Right ventricle myocardium inferior (tissue), 1 donor: ENCODE results near the gene CIAO3. TPM values are rescaled to one million over a fixed set of nuclear protein-coding genes. Genes with fewer than 3 reads are reported as not detected.

Experiments used
- ATAC-seq: fragments of 200-7000 bp; cut with Tn5 transposase; one replicate; pipeline ENCODE4 v1.9.1; 2020; ENCODE audit warnings: mild to moderate bottlenecking, moderate library complexity
- DNase-seq: peaks from one replicate; pipeline ENCODE4 v3.0.0; 2021; ENCODE audit errors: missing footprints
- intact Hi-C: fragments of 100-400 bp; cut with DNase I; formaldehyde crosslinking; loops from one replicate; pipeline ENCODE4 v1.11.0; 2022
- total RNA-seq: library from RNA; stranded (reverse); fragmentation: NEBNext Ultra II Directional; extraction: Animal tissue kit (Norgen Biotek cat#: 25700); gene quantifications from one replicate; pipeline ENCODE4 v1.2.1, GENCODE V29; 2021
- donor health status: DM: no; HTN: yes; CAD: no; lungs with severe emphysema.

Gene CIAO3
- total RNA-seq, 1 donor from 2014 or later: 32.2 TPM

GRCh38 chr16:689175-689897 is 51.5 kb downstream of the CIAO3 start:
- no peak for ATAC-seq
- DNase-seq: no peak
- intact Hi-C loops: loop anchor here (5.0 to 10.0 kb wide), 2 partner anchors 33 to 1645 kb away; partner anchors contain the start of gene ANTKMT

GRCh38 chr16:687499-687898 is 53.3 kb downstream of the CIAO3 start:
- intact Hi-C loops: loop anchor here (5.0 to 10.0 kb wide), 2 partner anchors 35 to 1647 kb away; partner anchors contain the start of gene ANTKMT
- DNase-seq (no peak), ATAC-seq (no peak)

DNA sequence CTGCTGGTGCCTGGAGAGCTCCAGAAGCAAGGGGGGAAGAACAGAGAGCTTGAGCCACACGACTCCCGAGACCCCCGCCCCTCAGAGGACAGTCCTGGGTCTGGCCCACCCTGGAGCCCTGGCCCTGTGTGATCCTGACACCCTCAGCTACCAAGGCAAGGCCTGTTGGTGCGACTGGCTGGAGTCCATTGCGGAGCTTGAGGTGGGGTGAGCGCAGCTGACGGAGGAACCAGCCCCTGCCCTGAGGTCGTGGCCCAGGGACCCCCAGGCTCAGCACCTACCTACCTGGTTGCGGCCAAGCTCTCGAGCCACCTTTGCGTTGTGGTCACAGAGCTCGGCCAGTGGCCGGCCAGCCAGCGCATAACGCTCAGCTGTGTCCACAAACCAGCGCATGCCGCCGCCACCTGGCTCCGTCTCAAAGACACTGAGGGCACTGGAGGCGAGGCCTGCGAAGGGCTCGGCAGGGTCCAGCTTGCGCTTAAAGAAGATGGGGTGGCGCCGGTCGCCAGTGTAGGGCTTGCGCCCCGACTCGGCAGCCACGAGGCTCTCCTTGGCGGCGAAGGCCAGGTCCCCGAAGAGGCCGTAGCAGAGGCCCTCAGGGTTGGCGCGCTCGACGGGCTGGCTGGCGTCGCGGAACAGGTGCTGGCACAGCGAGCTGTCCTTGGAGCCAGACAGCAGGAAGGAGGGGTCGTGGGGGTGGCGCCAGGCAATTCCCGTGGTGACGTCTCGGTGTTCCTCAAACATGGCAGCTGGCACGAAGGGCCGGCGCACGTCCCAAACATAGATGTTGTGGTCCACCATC is 54.1 kb downstream of the CIAO3 start:
- DNase-seq (no peak), ATAC-seq (no peak)
- intact Hi-C loops: loop anchor here (5.0 to 10.0 kb wide), 2 partner anchors 36 to 1648 kb away; partner anchors contain the start of gene ANTKMT

- DNase-seq (no peak), ATAC-seq (no peak)
- intact Hi-C loops: loop anchor here (5.0 to 10.0 kb wide), 2 partner anchors 36 to 1649 kb away; partner anchors contain the start of gene ANTKMT
Observed at GRCh38 chr16:685967-686366, 54.8 kb downstream of the CIAO3 start.

DNA sequence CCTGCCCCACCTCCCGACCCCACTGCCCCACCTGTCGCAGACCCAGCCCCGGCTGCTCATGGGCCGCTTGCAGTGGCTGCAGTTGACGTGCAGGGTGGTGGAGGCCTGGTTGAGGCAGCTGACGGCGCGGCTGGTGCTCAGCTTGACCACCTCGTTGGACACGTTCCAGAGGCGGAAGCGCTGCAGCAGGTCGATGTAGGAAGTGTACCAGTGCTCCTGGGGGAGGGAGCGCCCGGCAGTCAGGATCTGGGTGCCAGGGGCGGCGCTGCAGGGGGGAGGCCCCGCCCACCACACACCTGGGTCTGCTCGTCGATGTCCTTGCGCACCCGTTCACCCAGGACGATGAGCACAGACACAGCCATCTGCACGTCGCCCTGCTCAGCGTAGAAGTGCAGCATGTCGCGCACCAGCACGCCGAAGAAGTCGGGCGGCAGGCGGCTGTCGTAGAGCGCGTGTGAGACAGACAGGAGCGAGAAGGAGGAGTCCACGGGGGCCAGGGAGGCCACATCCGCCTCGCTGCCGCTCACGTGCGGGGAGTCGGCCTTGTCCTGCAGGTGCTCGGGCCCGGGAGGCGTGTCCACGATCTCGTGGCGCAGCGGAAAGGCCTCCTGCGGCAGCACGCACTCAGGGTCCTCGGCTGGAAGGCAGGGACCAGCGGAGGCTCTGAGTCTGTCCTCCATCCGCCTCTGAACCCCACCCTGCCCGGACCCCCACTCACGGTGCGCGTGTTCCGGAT is 55.7 kb downstream of the CIAO3 start:
- intact Hi-C loops: loop anchor here (5.0 to 10.0 kb wide), 2 partner anchors 37 to 1650 kb away; partner anchors contain the start of gene ANTKMT
- no peak for ATAC-seq
- DNase-seq: no peak

DNA sequence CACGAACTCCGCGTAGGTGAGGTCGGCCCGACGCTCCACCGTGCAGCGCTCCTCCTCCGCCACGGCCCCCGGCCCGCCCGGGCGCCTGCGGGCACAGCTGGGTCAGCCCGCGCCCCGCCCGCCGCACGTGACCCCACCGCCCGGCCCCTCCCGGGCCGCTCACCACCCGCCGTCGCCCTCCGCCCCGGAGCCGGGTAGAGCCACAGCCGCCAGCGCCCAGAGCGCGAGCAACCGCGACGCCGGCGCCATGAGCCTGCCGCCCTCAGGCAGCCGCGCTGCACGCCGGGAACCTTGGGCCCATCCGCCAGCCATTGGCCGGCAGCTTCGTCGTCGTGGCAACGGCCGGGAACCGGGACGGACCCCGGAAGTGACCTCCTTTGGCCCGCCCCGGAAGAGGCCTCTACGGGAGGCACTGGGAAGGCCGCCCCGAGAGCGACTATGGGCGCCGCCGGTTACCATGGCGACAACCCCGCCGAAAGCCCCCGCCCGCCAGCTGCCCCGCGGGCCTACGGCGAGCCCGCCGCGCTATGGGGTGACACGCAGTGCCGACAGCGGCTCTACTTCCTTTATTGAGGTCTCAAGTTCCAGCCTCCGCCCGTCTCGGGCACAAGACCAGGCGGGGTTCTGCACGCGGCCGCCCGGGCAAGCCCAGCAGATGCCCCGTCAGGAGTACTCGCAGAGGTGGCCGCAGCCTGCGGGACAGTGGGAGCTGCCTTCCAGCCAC is 56.6 kb downstream of the CIAO3 start, which contains the start of gene JMJD8:
TSS of gene JMJD8 (minus strand) at position 264 of the 724 bp plus-strand sequence. CDS start at position 249, 15 bp downstream.
- intact Hi-C loops: loop anchor here (10.0 kb wide), 1 partner anchor 1651 kb away; no protein-coding TSS in a partner anchor
- ATAC-seq (peak; percentile 76), DNase-seq (peak; percentile 99)

GRCh38 chr16:683396-684070 is 57.3 kb downstream of the CIAO3 start:
- ATAC-seq (no peak), DNase-seq (no peak)
- intact Hi-C loops: loop anchor here (10.0 kb wide), 1 partner anchor 1651 kb away; no protein-coding TSS in a partner anchor

DNA sequence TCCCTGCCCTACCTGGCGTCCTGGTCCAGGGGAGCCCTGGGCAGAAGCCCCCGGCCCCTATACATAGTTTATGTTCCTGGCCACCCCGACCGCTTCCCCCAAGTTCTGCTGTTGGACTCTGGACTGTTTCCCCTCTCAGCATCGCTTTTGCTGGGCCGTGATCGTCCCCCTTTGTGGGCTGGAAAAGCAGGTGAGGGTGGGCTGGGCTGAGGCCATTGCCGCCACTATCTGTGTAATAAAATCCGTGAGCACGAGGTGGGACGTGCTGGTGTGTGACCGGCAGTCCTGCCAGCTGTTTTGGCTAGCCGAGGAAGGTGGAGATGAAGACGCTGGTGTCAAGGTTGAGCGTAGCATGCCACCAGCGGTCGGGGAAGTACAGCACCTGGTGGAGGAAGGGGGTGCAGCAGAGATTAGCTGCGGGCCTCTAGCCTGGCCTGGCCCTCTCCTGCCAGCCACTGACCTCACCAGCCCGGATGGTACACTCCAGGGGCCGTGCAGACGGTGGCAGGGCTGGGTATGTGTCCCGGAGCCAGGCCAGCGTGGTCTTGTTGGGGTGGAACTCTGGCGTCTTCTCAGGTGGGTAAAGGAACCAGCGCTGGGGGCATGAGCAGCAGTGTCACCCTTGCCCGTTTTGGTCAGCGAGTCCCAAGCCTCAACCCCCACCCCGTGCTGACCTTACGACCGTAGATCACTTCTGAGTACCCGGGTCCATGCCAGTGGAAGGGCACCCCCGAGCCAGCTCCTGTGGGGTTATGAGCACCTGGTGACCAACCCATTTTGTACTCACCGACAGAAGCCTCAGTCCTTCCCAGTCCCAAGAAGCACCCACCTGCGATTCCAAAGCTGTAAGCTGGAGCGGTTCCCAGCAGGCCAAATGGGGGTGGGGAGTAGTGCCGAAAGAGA is 58.1 kb downstream of the CIAO3 start:
- intact Hi-C loops: loop anchor here (10.0 kb wide), 1 partner anchor 1652 kb away; no protein-coding TSS in a partner anchor
- no peak for DNase-seq
- ATAC-seq: no peak

- ATAC-seq (no peak), DNase-seq (no peak)
- intact Hi-C loops: loop anchor here (10.0 kb wide), 1 partner anchor 1653 kb away; no protein-coding TSS in a partner anchor
Observed at GRCh38 chr16:681746-682427, 58.9 kb downstream of the CIAO3 start.

- intact Hi-C loops: loop anchor here (10.0 kb wide), 1 partner anchor 1654 kb away; no protein-coding TSS in a partner anchor
- ATAC-seq (no peak), DNase-seq (no peak)
Observed at GRCh38 chr16:680967-681745, 59.6 kb downstream of the CIAO3 start.

GRCh38 chr16:680625-680945 is 60.2 kb downstream of the CIAO3 start:
- DNase-seq (no peak), ATAC-seq (no peak)
- intact Hi-C loops: loop anchor here (10.0 kb wide), 1 partner anchor 1654 kb away; no protein-coding TSS in a partner anchor

DNA sequence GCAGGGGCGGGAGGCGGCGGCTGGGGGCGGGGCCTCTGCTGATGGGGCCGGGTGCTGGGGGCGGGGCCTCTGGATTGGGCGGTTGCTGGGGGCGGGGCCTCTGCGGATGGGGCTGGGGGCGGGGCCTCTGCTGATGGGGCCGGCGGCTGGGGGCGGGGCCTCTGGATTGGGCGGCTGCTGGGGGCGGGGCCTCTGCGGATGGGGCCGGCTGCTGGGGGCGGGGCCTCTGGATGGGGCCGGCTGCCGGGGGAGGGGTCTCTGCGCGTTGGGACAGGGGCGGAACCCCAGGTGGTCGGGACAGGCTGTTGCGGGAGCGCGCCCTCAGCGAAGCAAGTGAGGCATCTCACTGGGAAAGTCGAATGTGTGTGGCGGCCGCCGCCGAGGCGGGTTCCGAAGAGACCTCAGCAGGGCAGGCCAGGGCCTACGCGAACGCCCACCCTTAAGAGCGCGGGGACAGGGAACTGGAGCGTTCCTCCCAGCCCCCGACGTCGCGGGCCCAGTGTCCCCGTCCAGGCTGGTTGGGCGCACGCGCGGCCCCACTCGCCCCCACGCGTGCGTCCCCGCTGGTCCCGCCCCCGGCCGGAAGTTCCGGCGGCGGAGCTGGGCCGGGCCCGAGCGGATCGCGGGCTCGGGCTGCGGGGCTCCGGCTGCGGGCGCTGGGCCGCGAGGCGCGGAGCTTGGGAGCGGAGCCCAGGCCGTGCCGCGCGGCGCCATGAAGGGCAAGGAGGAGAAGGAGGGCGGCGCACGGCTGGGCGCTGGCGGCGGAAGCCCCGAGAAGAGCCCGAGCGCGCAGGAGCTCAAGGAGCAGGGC is 60.8 kb downstream of the CIAO3 start, which contains the start of gene STUB1:
TSS of gene STUB1 (plus strand) at position 597 of the 811 bp plus-strand sequence. CDS start at position 713, 116 bp downstream.
- ATAC-seq (peak; percentile 77), DNase-seq (peak; percentile 94)
- intact Hi-C loops: loop anchor here (10.0 kb wide), 1 partner anchor 1655 kb away; no protein-coding TSS in a partner anchor
